ENCODE measurements around the gene COL27A1.

The COL27A1 gene

GRCh38 chr9:114312513-114312875 is 157.2 kb downstream of the COL27A1 start:
- H3K79me2 ChIP-seq, result no peaks in the 10 kb centered on the region
- no peak overlapping the region for H2AFZ ChIP-seq
- H3K4me2 ChIP-seq (ENCODE audit: low read length), result no peak overlapping the region
- H3K4me1 ChIP-seq, result no peaks in the 10 kb centered on the region
- H3K4me3 ChIP-seq (ENCODE audit: low read depth, low read length), result no peak overlapping the region
- H3K27me3 ChIP-seq (ENCODE audit: control insufficient read depth, insufficient read depth, low read length), result no peaks in the 10 kb centered on the region
- H3K9ac ChIP-seq, result no peak overlapping the region
- no peak overlapping the region for H3K27ac ChIP-seq
- H3K36me3 ChIP-seq (ENCODE audit: control insufficient read depth, insufficient read depth, low read length), result no peaks in the 10 kb centered on the region
- no peaks in the 10 kb centered on the region for H3K9me3 ChIP-seq (ENCODE audit: control insufficient read depth, low read length)
- no peak for TF ChIP-seq CTCF (IDR thresholded peaks at IDR 0.05)

GRCh38 chr9:114313186-114313585 is 157.8 kb downstream of the COL27A1 start:
- Histone ChIP-seq H3K4me2 (ENCODE audit: low read length) (no peak overlapping the region), H3K9ac (no peak overlapping the region), H3K79me2 (no peaks in the 10 kb centered on the region), H3K27ac (no peak overlapping the region), H2AFZ (no peak overlapping the region), H3K4me1 (no peaks in the 10 kb centered on the region), H3K9me3 (ENCODE audit: control insufficient read depth, low read length) (no peaks in the 10 kb centered on the region), H3K27me3 (ENCODE audit: control insufficient read depth, insufficient read depth, low read length) (no peaks in the 10 kb centered on the region), H3K36me3 (ENCODE audit: control insufficient read depth, insufficient read depth, low read length) (no peaks in the 10 kb centered on the region), H3K4me3 (ENCODE audit: low read depth, low read length) (no peak overlapping the region)
- TF ChIP-seq CTCF (IDR thresholded peaks at IDR 0.05), result no peak

- H3K79me2 ChIP-seq, result no peaks in the 10 kb centered on the region
- H3K9me3 ChIP-seq (ENCODE audit: control insufficient read depth, low read length), result no peaks in the 10 kb centered on the region
- H3K4me3 ChIP-seq (ENCODE audit: low read depth, low read length), result no peak overlapping the region
- H3K9ac ChIP-seq, result no peak overlapping the region
- no peaks in the 10 kb centered on the region for H3K36me3 ChIP-seq (ENCODE audit: control insufficient read depth, insufficient read depth, low read length)
- H3K27me3 ChIP-seq (ENCODE audit: control insufficient read depth, insufficient read depth, low read length), result no peaks in the 10 kb centered on the region
- no peak overlapping the region for H2AFZ ChIP-seq
- H3K4me1 ChIP-seq, result no peaks in the 10 kb centered on the region
- TF ChIP-seq CTCF (IDR thresholded peaks at IDR 0.05), result no peak
- H3K27ac ChIP-seq, result no peak overlapping the region
- H3K4me2 ChIP-seq (ENCODE audit: low read length), result no peak overlapping the region
These were observed 159.0 kb downstream of the COL27A1 start for GRCh38 chr9:114314256-114314867.

- no peak overlapping the region for H3K4me3 ChIP-seq (ENCODE audit: low read depth, low read length)
- H3K4me2 ChIP-seq (ENCODE audit: low read length), result no peak overlapping the region
- H3K27me3 ChIP-seq (ENCODE audit: control insufficient read depth, insufficient read depth, low read length), result no peaks in the 10 kb centered on the region
- H3K9ac ChIP-seq, result no peak overlapping the region
- H3K79me2 ChIP-seq, result no peaks in the 10 kb centered on the region
- H2AFZ ChIP-seq, result no peak overlapping the region
- no peaks in the 10 kb centered on the region for H3K9me3 ChIP-seq (ENCODE audit: control insufficient read depth, low read length)
- H3K27ac ChIP-seq, result no peak overlapping the region
- TF ChIP-seq CTCF (IDR thresholded peaks at IDR 0.05), result no peak
- H3K4me1 ChIP-seq, result no peaks in the 10 kb centered on the region
- H3K36me3 ChIP-seq (ENCODE audit: control insufficient read depth, insufficient read depth, low read length), result no peaks in the 10 kb centered on the region
These were observed 159.8 kb downstream of the COL27A1 start for GRCh38 chr9:114314881-114315722.

Data from parathyroid adenoma (tissue), 2 donors.